ENCODE data around the gene IL2RG.

The IL2RG gene

GRCh38 chrX:71117358-71117757, 6.0 kb upstream of the IL2RG start:
- POLR2A ChIA-PET = interaction anchor here (1.6 kb wide), 1 partner anchor 15 kb away, joined by 5 read pairs; no protein-coding TSS in a partner anchor
- H3K4me3 ChIP-seq (ENCODE audit: low read depth, low read length) = no peak overlapping the region
- TF ChIP-seq CTCF (IDR thresholded peaks at IDR 0.05; ENCODE audit: insufficient read depth, low read length, missing control alignments) = no peak
- CTCF ChIA-PET = interaction anchor here (2.1 to 4.7 kb wide), 2 partner anchors 12 to 17 kb away, joined by 14 to 28 read pairs; no protein-coding TSS in a partner anchor
- DNase-seq (ENCODE audit: low read depth, low spot score) = no peak

GRCh38 chrX:71111921-71112431, 599 bp upstream of the IL2RG start:
- ChIA-PET CTCF (interaction anchor here (2.9 kb wide), 1 partner anchor 12 kb away, joined by 15 read pairs; no protein-coding TSS in a partner anchor), POLR2A (no interaction called here)
- H3K4me3 ChIP-seq (ENCODE audit: low read depth, low read length) = no peak overlapping the region
- DNase-seq (ENCODE audit: low read depth, low spot score) = no peak
- no peak for TF ChIP-seq CTCF (IDR thresholded peaks at IDR 0.05; ENCODE audit: insufficient read depth, low read length, missing control alignments)

- ChIA-PET CTCF (interaction anchor here (1.0 kb wide), 1 partner anchor 10 kb away, joined by 3 read pairs; no protein-coding TSS in a partner anchor), POLR2A (no interaction called here)
- no peak for TF ChIP-seq CTCF (IDR thresholded peaks at IDR 0.05; ENCODE audit: insufficient read depth, low read length, missing control alignments)
- no peak for DNase-seq (ENCODE audit: low read depth, low spot score)
- H3K4me3 ChIP-seq (ENCODE audit: low read depth, low read length) = no peak overlapping the region
Observed at GRCh38 chrX:71109051-71109450, 2.3 kb downstream of the IL2RG start.

GRCh38 chrX:71107762-71108360, 3.5 kb downstream of the IL2RG start:
- no peak overlapping the region for H3K4me3 ChIP-seq (ENCODE audit: low read depth, low read length)
- DNase-seq (ENCODE audit: low read depth, low spot score) = no peak
- POLR2A ChIA-PET = no interaction called here
- CTCF ChIA-PET = interaction anchor here (1.0 kb wide), 1 partner anchor 8 kb away, joined by 3 read pairs; no protein-coding TSS in a partner anchor
- TF ChIP-seq CTCF (IDR thresholded peaks at IDR 0.05; ENCODE audit: insufficient read depth, low read length, missing control alignments) = no peak

GRCh38 chrX:71107245-71107644, 4.1 kb downstream of the IL2RG start:
- no peak overlapping the region for H3K4me3 ChIP-seq (ENCODE audit: low read depth, low read length)
- no peak for DNase-seq (ENCODE audit: low read depth, low spot score)
- ChIA-PET POLR2A (no interaction called here), CTCF (no interaction called here)
- no peak for TF ChIP-seq CTCF (IDR thresholded peaks at IDR 0.05; ENCODE audit: insufficient read depth, low read length, missing control alignments)

- POLR2A ChIA-PET = no interaction called here
Observed at GRCh38 chrX:71106427-71106826, 5.0 kb downstream of the IL2RG start, which contains the start of gene CXorf65. CXorf65 (minus strand) TSS chrX:71106740; CDS start chrX:71106556, 184 bp downstream.

More at GRCh38 chrX:71106427-71106826, 5.0 kb downstream of the IL2RG start, which contains the start of gene CXorf65:
- DNase-seq (ENCODE audit: low read depth, low spot score) = no peak
- H3K4me3 ChIP-seq (ENCODE audit: low read depth, low read length) = no peak within 1 kb of the TSS
- TF ChIP-seq CTCF (IDR thresholded peaks at IDR 0.05; ENCODE audit: insufficient read depth, low read length, missing control alignments) = no peak
- CTCF ChIA-PET = no interaction called here

Measured in AG04449 (cell line).